ENCODE measurements around the gene HBQ1.
A peak's percentile ranks its signal among the peaks of the same experiment; 100 is the strongest.
"Not testable (repeated sequence)": the region's sequence is repeated elsewhere in the genome, so short reads cannot be mapped to it uniquely, and the experiment has no call there.

HBQ1 gene

DNA sequence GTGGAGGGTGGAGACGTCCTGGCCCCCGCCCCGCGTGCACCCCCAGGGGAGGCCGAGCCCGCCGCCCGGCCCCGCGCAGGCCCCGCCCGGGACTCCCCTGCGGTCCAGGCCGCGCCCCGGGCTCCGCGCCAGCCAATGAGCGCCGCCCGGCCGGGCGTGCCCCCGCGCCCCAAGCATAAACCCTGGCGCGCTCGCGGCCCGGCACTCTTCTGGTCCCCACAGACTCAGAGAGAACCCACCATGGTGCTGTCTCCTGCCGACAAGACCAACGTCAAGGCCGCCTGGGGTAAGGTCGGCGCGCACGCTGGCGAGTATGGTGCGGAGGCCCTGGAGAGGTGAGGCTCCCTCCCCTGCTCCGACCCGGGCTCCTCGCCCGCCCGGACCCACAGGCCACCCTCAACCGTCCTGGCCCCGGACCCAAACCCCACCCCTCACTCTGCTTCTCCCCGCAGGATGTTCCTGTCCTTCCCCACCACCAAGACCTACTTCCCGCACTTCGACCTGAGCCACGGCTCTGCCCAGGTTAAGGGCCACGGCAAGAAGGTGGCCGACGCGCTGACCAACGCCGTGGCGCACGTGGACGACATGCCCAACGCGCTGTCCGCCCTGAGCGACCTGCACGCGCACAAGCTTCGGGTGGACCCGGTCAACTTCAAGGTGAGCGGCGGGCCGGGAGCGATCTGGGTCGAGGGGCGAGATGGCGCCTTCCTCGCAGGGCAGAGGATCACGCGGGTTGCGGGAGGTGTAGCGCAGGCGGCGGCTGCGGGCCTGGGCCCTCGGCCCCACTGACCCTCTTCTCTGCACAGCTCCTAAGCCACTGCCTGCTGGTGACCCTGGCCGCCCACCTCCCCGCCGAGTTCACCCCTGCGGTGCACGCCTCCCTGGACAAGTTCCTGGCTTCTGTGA, 3.5 kb upstream of the HBQ1 start, which contains the start of gene HBA1:
HBA1 (plus strand) TSS at position 204 of the 906 bp plus-strand sequence; CDS start at position 241, 37 bp downstream.
- DNase-seq, result not testable (repeated sequence)

DNA sequence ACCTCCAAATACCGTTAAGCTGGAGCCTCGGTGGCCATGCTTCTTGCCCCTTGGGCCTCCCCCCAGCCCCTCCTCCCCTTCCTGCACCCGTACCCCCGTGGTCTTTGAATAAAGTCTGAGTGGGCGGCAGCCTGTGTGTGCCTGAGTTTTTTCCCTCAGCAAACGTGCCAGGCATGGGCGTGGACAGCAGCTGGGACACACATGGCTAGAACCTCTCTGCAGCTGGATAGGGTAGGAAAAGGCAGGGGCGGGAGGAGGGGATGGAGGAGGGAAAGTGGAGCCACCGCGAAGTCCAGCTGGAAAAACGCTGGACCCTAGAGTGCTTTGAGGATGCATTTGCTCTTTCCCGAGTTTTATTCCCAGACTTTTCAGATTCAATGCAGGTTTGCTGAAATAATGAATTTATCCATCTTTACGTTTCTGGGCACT, 2.9 kb upstream of the HBQ1 start:
- no peak for DNase-seq

GRCh38 chr16:177981-178667, 2.1 kb upstream of the HBQ1 start:
- DNase-seq, result no peak

- DNase-seq, result no peak
Observed at GRCh38 chr16:178668-179015, 1.6 kb upstream of the HBQ1 start.

DNA sequence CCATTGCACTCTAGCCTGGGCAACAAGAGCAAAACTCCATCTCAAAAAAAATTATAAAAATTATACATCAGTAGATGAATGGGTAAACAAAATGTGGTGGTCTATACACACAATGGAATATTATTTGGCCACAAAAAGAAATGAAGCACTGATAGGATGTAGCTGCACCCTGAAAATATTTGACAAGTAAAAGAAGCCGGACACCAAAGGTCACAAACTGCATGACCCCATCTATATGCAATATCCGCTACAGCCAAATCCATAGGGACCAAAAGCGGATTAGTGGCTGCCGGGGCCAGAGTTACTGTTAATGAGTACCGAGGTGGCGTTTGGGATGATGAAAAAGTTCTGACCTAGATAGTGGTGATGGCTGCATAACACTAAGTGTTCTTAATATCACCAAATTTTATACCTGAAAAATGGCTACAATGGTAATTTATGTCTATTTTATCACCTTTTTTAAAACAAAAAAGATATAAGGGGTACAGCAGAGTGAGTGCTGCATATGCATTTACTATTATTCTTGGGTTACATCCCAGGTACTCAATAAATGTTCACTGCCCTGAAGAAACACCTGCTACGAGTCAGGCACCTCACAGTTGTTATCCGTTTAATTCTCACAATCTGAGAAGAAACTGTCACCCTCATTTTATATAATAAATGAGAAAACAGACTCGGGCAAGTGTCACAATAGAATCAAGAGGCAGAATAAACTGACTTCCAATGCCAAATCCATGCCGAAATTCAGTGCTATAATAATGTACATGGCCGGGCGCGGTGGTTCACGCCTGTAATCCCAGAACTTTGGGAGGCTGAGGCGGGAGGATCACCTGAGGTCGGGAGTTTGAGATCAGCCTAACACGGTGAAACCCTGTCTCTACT, 807 bp upstream of the HBQ1 start:
- no peak for DNase-seq

DNA sequence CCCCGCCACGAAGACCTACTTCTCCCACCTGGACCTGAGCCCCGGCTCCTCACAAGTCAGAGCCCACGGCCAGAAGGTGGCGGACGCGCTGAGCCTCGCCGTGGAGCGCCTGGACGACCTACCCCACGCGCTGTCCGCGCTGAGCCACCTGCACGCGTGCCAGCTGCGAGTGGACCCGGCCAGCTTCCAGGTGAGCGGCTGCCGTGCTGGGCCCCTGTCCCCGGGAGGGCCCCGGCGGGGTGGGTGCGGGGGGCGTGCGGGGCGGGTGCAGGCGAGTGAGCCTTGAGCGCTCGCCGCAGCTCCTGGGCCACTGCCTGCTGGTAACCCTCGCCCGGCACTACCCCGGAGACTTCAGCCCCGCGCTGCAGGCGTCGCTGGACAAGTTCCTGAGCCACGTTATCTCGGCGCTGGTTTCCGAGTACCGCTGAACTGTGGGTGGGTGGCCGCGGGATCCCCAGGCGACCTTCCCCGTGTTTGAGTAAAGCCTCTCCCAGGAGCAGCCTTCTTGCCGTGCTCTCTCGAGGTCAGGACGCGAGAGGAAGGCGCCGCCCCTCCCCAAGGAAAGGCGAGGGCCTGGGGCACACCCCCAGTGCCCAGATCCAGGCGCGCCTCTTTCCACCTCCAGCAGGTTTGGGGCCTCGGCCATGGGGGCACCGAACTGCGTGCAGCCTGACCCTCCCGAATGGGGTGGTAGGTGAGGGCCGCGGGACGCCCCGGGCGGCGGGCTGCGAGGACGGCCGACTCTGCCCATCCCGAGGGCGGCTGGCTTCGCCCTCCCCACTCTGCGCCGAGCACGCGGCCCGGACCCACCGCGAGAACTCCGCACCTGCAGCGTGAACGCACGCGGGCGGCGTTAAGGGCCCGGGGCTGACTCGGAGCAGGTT, 664 bp downstream of the HBQ1 start:
- DNase-seq, result peak; percentile 87

GRCh38 chr16:181565-182021, 1.3 kb downstream of the HBQ1 start:
- DNase-seq, result no peak

- DNase-seq, result no peak
Observed at GRCh38 chr16:183005-183404, 2.7 kb downstream of the HBQ1 start.

DNA sequence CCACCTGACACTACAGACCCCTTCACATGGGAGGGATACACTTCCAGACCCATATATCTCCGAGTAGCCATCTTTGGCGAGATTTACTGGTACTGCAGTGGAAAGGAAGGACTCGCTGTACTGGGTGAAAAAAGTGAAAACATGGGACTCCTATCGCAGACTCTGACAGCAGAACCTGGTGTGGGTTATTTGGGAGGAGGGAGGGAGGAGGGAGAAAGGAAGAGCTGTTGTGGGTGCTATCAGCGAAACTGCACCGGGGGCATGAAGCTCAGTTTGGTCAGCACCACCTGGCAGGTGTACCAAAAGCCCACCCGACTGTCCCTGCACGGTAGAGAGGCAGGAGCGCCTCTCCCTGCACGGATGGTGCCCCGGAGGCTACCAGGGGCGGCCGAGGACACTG, 5.0 kb downstream of the HBQ1 start:
- no peak for DNase-seq

DNA sequence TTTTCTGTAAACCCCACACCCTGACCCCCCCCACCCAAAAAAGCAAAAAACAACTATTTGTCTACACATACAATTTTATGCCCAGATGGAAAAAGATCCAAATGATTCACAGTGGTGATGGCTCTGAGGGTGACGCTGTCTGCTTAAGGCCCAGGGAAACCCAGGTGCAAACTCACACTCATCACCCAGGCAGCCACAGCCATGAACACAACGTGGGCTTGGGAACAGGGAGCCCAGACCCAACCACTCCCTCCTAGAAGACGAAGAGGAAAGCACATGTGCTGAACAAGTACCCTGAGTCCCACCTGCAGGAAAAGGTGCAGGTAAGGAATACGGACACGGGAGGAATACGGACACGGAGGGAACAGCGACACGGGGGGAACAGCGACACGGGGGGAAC, 5.4 kb downstream of the HBQ1 start:
- DNase-seq, result no peak

- no peak for DNase-seq
Observed at GRCh38 chr16:187330-187729, 7.1 kb downstream of the HBQ1 start.

GRCh38 chr16:188674-189073, 8.4 kb downstream of the HBQ1 start:
- peak; percentile 36 for DNase-seq

DNA sequence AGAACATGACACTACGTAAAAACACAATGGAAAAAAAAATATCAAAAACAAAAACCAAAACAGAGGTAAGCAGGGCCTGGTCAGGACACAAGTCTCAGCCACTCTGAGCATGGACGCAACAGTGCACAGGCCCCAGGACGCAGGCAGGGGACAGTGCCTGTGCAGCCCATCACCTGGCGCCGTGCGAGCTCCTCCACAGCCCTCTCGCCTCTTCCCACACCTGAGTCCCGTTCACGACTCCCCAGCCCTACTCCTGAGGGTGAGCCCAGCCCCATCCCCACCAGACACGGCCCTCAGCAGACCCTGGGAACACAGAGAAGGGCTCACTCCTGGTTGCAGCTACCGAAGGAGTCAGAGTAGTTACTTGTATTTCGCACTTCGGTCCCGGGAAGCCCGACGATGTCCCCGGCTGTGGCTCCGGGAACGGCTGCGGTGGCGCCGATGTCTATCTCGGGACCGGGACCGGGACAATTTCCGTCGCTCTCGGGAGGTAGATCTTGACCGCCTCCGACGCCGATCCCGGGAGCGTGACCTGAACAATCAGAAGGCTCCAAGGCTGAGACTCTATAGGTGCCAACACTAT, 9.4 kb downstream of the HBQ1 start:
- no peak for DNase-seq

- DNase-seq, result no peak
Observed at GRCh38 chr16:191831-192230, 11.6 kb downstream of the HBQ1 start.

DNA sequence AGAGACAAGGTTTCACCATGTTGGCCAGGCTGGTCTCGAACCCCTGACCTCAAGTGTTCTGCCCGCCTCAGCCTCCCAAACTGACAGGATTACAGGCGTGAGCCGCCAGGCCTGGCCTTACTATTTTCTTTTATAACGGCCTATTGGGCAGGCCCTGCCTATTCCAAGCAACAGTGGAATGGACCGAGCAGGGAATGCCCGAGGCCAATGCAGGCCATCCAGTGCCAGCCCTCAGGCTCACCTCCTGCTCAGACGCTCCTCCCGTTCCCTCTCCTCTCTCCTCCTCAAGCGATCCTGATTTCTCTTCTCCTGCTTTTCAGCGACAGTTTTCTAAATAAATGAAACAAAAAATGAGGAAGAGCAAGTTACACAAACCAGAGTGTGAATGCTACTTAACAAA, 12.4 kb downstream of the HBQ1 start:
- DNase-seq, result no peak

DNA sequence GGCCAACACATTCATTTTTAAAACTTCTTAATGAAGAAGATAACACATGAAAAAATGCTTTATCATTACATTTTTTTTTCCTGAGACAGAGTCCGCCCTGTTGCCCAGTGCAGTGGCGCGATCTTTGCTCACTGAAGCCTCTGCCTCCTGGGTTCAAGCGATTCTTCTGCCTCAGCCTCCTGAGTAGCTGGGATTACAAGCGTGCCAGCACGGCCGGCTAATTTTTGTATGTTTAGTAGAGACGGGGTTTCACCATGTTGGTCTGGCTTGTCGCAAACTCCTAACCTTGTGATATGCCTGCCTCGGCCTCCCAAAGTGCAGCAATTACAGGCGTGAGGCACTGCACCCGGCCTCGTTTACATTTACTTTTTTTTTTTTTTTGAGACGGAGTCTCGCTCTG, 13.2 kb downstream of the HBQ1 start:
- DNase-seq, result no peak

- no peak for DNase-seq
Observed at GRCh38 chr16:194516-194915, 14.3 kb downstream of the HBQ1 start.

- no peak for DNase-seq
Observed at GRCh38 chr16:200388-200787, 20.1 kb downstream of the HBQ1 start.

DNA sequence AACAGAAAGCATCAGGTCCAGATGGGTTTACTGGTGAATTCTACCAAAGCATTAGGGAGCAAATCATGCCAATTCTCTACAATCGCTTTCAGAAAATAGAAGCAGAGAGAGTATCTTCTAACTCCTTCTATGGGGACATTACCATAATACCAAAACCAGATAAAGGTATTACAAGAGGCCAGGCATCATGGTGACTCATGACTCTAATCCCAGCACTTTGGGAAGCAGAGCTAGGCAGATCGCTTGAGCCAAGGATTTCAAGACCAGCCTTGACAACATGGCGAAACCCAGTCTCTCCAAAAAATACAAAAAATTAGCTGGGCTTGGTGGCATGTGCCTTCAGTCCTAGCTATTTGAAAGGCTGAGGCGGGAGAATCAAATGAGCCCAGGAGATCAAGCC, 23.0 kb downstream of the HBQ1 start:
- no peak for DNase-seq

GRCh38 chr16:204046-204445, 23.8 kb downstream of the HBQ1 start:
- not testable (repeated sequence) for DNase-seq

GRCh38 chr16:209359-209758, 29.1 kb downstream of the HBQ1 start:
- not testable (repeated sequence) for DNase-seq
